ENCODE measurements around the gene NPIPB8. TPM values are rescaled to one million over a fixed set of nuclear protein-coding genes. Genes with fewer than 3 reads are reported as not detected.

Gene NPIPB8
- total and polyA plus RNA-seq, 2 of the 13 experiments (the other 11 are each of a cell fraction or from before 2014, with no cell fraction given) = 0.49 to 2.3 TPM

GRCh38 chr16:28597692-28598261 is 40.1 kb upstream of the NPIPB8 start (continued):
- TF ChIP-seq ZNF574 (CRISPR knock-in tag; IDR thresholded peaks at IDR 0.05) = peak; percentile 84
- TF ChIP-seq ZMAT3 (CRISPR knock-in tag; conservative IDR thresholded peaks at IDR 0.05) = no peak
- TF ChIP-seq CBX1 (IDR thresholded peaks at IDR 0.05; ENCODE audit: low read depth) = no peak
- no peak for TF ChIP-seq KIAA2018 (CRISPR knock-in tag; IDR thresholded peaks at IDR 0.05; ENCODE audit: borderline replicate concordance)
- TF ChIP-seq FOXM1 (CRISPR knock-in tag; IDR thresholded peaks at IDR 0.05) = no peak
- 0 out of 2 replicates have a peak, but pooled peaks have one; percentile 20 for TF ChIP-seq HBP1 (CRISPR knock-in tag; IDR thresholded peaks at IDR 0.05; ENCODE audit: low read depth)
- peak; percentile 80 for TF ChIP-seq ZNF781 (CRISPR knock-in tag; IDR thresholded peaks at IDR 0.05; ENCODE audit: borderline replicate concordance, not compliant biosample characterization)
- TF ChIP-seq REST (IDR thresholded peaks at IDR 0.05; ENCODE audit: borderline replicate concordance in 1 of 2, low read depth in 1 of 2, low read length in 2 of 2) = no peak
- no peak for TF ChIP-seq ARID3A (IDR thresholded peaks at IDR 0.05; ENCODE audit: low read depth, low read length)
- no peak for TF ChIP-seq ZNF598 (CRISPR knock-in tag; IDR thresholded peaks at IDR 0.05; ENCODE audit: borderline replicate concordance)

Data from HepG2 (cell line).